HL-60 (cell line): ENCODE data around the gene SLC12A7.

Experiments
- DNase-seq, 2 experiments: peaks; one replicate each; pipeline ENCODE4 v3.0.0-alpha.2; 2010 to 2020; ENCODE audit warnings: low read depth in 1 of 2, low spot score in 1 of 2
- H3K27ac ChIP-seq: fragments of 250-450 bp; sonication (Bioruptor Pico); replicated peaks from 2 replicates; pipeline ENCODE4 v1.5.1; 2020; ENCODE audit warnings: mild to moderate bottlenecking, moderate library complexity
- H3K27me3 ChIP-seq: fragments of 250-450 bp; sonication (Bioruptor Pico); 2 replicates; pipeline ENCODE4 v1.5.1; 2021; ENCODE audit warnings: mild to moderate bottlenecking, moderate library complexity; ENCODE audit not compliant: insufficient read depth, poor library complexity, severe bottlenecking
- H3K4me3 ChIP-seq: replicated peaks from 2 replicates; pipeline ENCODE4 v1.5.1; 2011; ENCODE audit warnings: mild to moderate bottlenecking, control low read depth, low read length; ENCODE audit not compliant: insufficient read depth
- CTCF ChIP-seq: IDR thresholded peaks from one replicate; pipeline ENCODE4 v1.5.1; 2011; ENCODE audit warnings: low read length, control low read depth, inconsistent platforms; ENCODE audit not compliant: insufficient read depth
- GABPA ChIP-seq: IDR thresholded peaks from 2 replicates; pipeline ENCODE4 v1.6.1; 2012; ENCODE audit warnings: low read depth
- POLR2AphosphoS5 ChIP-seq: IDR thresholded peaks from 2 replicates; pipeline ENCODE4 v1.6.1; 2012; ENCODE audit warnings: low read depth
- SPI1 ChIP-seq: IDR thresholded peaks from 2 replicates; pipeline ENCODE4 v1.6.1; 2012; ENCODE audit warnings: low read depth, mild to moderate bottlenecking, borderline replicate concordance
- TF ChIP-seq, protein P1 (sequence below): IDR thresholded peaks from 2 replicates; pipeline ENCODE4 v1.6.1; 2012; ENCODE audit warnings: low read depth; ENCODE audit not compliant: insufficient replicate concordance

The SLC12A7 gene

GRCh38 chr5:1006656-1007071, 105.2 kb downstream of the SLC12A7 start:
- TF ChIP-seq POLR2AphosphoS5 (no peak), GABPA (no peak), CTCF (no peak), SPI1 (no peak)
- TF ChIP-seq, protein P1, sequence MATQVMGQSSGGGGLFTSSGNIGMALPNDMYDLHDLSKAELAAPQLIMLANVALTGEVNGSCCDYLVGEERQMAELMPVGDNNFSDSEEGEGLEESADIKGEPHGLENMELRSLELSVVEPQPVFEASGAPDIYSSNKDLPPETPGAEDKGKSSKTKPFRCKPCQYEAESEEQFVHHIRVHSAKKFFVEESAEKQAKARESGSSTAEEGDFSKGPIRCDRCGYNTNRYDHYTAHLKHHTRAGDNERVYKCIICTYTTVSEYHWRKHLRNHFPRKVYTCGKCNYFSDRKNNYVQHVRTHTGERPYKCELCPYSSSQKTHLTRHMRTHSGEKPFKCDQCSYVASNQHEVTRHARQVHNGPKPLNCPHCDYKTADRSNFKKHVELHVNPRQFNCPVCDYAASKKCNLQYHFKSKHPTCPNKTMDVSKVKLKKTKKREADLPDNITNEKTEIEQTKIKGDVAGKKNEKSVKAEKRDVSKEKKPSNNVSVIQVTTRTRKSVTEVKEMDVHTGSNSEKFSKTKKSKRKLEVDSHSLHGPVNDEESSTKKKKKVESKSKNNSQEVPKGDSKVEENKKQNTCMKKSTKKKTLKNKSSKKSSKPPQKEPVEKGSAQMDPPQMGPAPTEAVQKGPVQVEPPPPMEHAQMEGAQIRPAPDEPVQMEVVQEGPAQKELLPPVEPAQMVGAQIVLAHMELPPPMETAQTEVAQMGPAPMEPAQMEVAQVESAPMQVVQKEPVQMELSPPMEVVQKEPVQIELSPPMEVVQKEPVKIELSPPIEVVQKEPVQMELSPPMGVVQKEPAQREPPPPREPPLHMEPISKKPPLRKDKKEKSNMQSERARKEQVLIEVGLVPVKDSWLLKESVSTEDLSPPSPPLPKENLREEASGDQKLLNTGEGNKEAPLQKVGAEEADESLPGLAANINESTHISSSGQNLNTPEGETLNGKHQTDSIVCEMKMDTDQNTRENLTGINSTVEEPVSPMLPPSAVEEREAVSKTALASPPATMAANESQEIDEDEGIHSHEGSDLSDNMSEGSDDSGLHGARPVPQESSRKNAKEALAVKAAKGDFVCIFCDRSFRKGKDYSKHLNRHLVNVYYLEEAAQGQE = no peak
- no peak overlapping the region for H3K27ac ChIP-seq
- DNase-seq = no peak
- H3K27me3 ChIP-seq = peaks cover 52% of the 10 kb centered on the region
- no peak overlapping the region for H3K4me3 ChIP-seq

- Histone ChIP-seq H3K27me3 (peaks cover 51% of the 10 kb centered on the region), H3K4me3 (no peak overlapping the region), H3K27ac (no peak overlapping the region)
- DNase-seq = no peak
- no peak for TF ChIP-seq SPI1
- TF ChIP-seq, protein P1 = no peak
- TF ChIP-seq GABPA = no peak
- no peak for TF ChIP-seq POLR2AphosphoS5
These were observed 105.8 kb downstream of the SLC12A7 start for GRCh38 chr5:1005904-1006655.

DNA sequence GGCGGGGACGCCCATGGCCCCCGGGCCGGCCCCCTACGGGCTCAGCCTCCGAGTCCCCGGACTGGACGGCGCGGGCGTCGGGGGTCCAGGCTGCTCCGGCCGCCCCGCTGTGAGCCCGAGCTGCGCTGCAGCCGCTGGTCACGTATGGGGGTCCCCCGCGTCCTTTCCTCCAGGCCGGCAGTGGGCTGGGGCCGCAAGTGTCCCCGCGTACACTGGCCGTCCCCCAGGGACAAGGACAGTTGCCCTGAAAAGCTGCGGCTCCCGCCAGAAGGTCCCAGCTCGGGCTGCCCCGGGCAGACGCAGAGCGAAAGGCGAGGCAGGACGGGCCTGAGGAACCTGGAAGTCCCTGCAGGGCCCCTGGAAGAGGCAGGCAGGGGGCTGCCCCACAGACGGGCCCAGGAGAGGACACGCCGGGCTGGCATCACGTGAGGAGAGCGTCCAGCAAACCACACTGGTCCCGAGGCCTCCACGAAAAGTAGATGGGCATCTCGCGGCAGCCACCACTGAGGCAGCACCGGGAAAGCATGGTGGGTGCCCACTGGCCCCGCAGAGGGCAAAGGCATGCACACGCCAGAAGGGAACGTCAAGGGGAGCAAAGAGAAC, 106.5 kb downstream of the SLC12A7 start:
- H3K27me3 ChIP-seq = peaks cover 43% of the 10 kb centered on the region
- TF ChIP-seq, protein P1 = no peak
- TF ChIP-seq GABPA = no peak
- no peak for TF ChIP-seq POLR2AphosphoS5
- TF ChIP-seq SPI1 = no peak
- no peak for TF ChIP-seq CTCF
- DNase-seq = no peak
- H3K4me3 ChIP-seq = no peak overlapping the region
- no peak overlapping the region for H3K27ac ChIP-seq
